HepG2 (cell line): Measurements from ENCODE around the gene ANKRD10. TPM values are rescaled to one million over a fixed set of nuclear protein-coding genes. Genes with fewer than 3 reads are reported as not detected.

Experiments used
- ATAC-seq: fragments of 200-7000 bp; cut with Tn5 transposase; 3 replicates; pipeline ENCODE4 v1.9.1; 2020; ENCODE audit warnings: mild to moderate bottlenecking, moderate library complexity
- BruUV-seq: library from RNA; stranded (reverse); fragments of 400-500 nt; replicated peaks from 2 replicates; lab custom pipeline; 2021; lab: Mats Ljungman, UMichigan
- CTCF ChIA-PET: fragments of 300-600 bp; formaldehyde crosslinking; extraction: SDS; loops from one replicate; lab custom pipeline; 2021; ENCODE audit warnings: low total read pairs, inconsistent platforms, low intra/inter-chr PET ratio; lab: Yijun Ruan, JAX
- POLR2A ChIA-PET: fragments of 350-600 bp; sonication (Branson Sonifier 250); formaldehyde crosslinking; loops from one replicate; lab custom pipeline; 2020; ENCODE audit warnings: antibody characterized with exemption, inconsistent platforms; lab: Yijun Ruan, JAX
- DNase-seq: peaks from one replicate; pipeline ENCODE4 v3.0.0-alpha.2; 2015; ENCODE audit warnings: low spot score
- FAIRE-seq: peaks from 3 replicates; lab custom pipeline; 2011; peaks lifted over from hg19 to GRCh38; lab: Jason Lieb, UNC
- H2AFZ ChIP-seq: one replicate; pipeline ENCODE4 v1.6.1; 2011; ENCODE audit warnings: low read length, inconsistent platforms
- H3K27ac ChIP-seq: fragments of 300-600 bp; 3 replicates; pipeline ENCODE4 v1.8.0; 2011; ENCODE audit warnings: mixed run types, mild to moderate bottlenecking, mixed read lengths, low read length, inconsistent platforms; ENCODE audit not compliant: insufficient read depth; ENCODE audit errors: extremely low read length
- H3K27me3 ChIP-seq, 2 experiments: fragments of 200-600 bp in 1 of 2; 2 replicates in 1 of 2; 3 replicates in 1 of 2; pipeline versions ENCODE4 v1.6.0 to v1.8.0; 2011; ENCODE audit warnings: low read length in 2 of 2, mild to moderate bottlenecking in 2 of 2, moderate library complexity in 2 of 2, inconsistent platforms in 1 of 2; ENCODE audit not compliant: insufficient read depth in 2 of 2, control insufficient read depth in 1 of 2
- H3K36me3 ChIP-seq, 2 experiments: fragments of 200-600 bp in 1 of 2; replicated peaks in 1 of 2; 2 replicates in 1 of 2; 3 replicates in 1 of 2; pipeline versions ENCODE4 v1.5.1 to v1.8.0; 2011; ENCODE audit warnings: low read length in 2 of 2, inconsistent platforms in 1 of 2; ENCODE audit not compliant: insufficient read depth in 2 of 2, control insufficient read depth in 1 of 2
- H3K4me1 ChIP-seq: 2 replicates; pipeline ENCODE4 v1.5.1; 2012; ENCODE audit warnings: low read length, inconsistent platforms; ENCODE audit not compliant: insufficient read depth
- H3K4me2 ChIP-seq: 2 replicates; pipeline ENCODE4 v1.6.0; 2011; ENCODE audit warnings: low read depth, low read length, inconsistent platforms
- H3K4me3 ChIP-seq, 3 experiments: fragments of 200-600 bp in 1 of 3; sonication (generic), shearing (Covaris generic) in 1 of 3; replicated peaks in 1 of 3; 2 replicates each; pipeline ENCODE4 v1.5.1; 2011 to 2016; ENCODE audit warnings: low read length in 3 of 3, inconsistent platforms in 2 of 3, low read depth in 2 of 3, mild to moderate bottlenecking in 2 of 3, control low read depth in 1 of 3, mixed read lengths in 1 of 3; ENCODE audit not compliant: insufficient read depth in 1 of 3
- H3K79me2 ChIP-seq: one replicate; pipeline ENCODE4 v1.6.1; 2011; ENCODE audit warnings: low read length, inconsistent platforms; ENCODE audit not compliant: insufficient read depth
- H3K9ac ChIP-seq: 2 replicates; pipeline ENCODE4 v1.6.0; 2011; ENCODE audit warnings: mild to moderate bottlenecking, low read depth, low read length, inconsistent platforms; ENCODE audit not compliant: insufficient read depth
- H3K9me3 ChIP-seq: 2 replicates; pipeline ENCODE4 v1.5.1; 2012; ENCODE audit warnings: mild to moderate bottlenecking, low read length
- H4K20me1 ChIP-seq: 2 replicates; pipeline ENCODE4 v1.6.0; 2011; ENCODE audit warnings: inconsistent platforms, mild to moderate bottlenecking, low read length, moderate library complexity; ENCODE audit not compliant: insufficient read depth
- ISL2 ChIP-seq: sonication (generic); formaldehyde crosslinking; IDR thresholded peaks from 2 replicates; pipeline ENCODE4 v1.5.0; 2020; ENCODE audit warnings: missing genetic modification reagents
- NFKB2 ChIP-seq: sonication (generic); formaldehyde crosslinking; IDR thresholded peaks from 2 replicates; pipeline ENCODE4 v1.4.0; 2020; ENCODE audit warnings: missing genetic modification reagents, borderline replicate concordance
- RAD51 ChIP-seq: fragments of 450-650 bp; IDR thresholded peaks from 2 replicates; pipeline ENCODE4 v1.6.1; 2016; ENCODE audit warnings: borderline replicate concordance
- REL ChIP-seq: sonication (generic); formaldehyde crosslinking; conservative IDR thresholded peaks from 2 replicates; pipeline ENCODE4 v1.8.0; 2022; ENCODE audit warnings: mild to moderate bottlenecking, missing genetic modification reagents, moderate library complexity
- SNAPC2 ChIP-seq: sonication (generic); formaldehyde crosslinking; IDR thresholded peaks from 2 replicates; pipeline ENCODE4 v1.8.1; 2022; ENCODE audit warnings: mild to moderate bottlenecking, missing genetic modification reagents
- YEATS2 ChIP-seq: sonication (generic); formaldehyde crosslinking; IDR thresholded peaks from 2 replicates; pipeline ENCODE4 v1.4.0; 2020; ENCODE audit warnings: missing genetic modification reagents, borderline replicate concordance
- ZBTB40 ChIP-seq, 2 experiments: fragments of 450-650 bp in 1 of 2; sonication (generic) in 1 of 2; formaldehyde crosslinking in 1 of 2; IDR thresholded peaks; 2 replicates each; pipeline versions ENCODE4 v1.6.1 to v1.8.0; 2016 to 2022; ENCODE audit warnings: antibody characterized with exemption in 1 of 2, mild to moderate bottlenecking in 1 of 2, missing genetic modification reagents in 1 of 2
- ZNF33A ChIP-seq: sonication (generic); formaldehyde crosslinking; IDR thresholded peaks from 2 replicates; pipeline ENCODE4 v1.5.1; 2020; ENCODE audit warnings: missing genetic modification reagents, mild to moderate bottlenecking, moderate library complexity, borderline replicate concordance
- ZNF646 ChIP-seq: sonication (generic); formaldehyde crosslinking; IDR thresholded peaks from 2 replicates; pipeline ENCODE4 v1.9.0; 2021; ENCODE audit warnings: mild to moderate bottlenecking, missing genetic modification reagents
- WGBS: methylation state at CpG from one replicate; pipeline ENCODE4 v1.1.6; 2017; ENCODE audit warnings: low lambda C conversion rate; 5-methylcytosine and 5-hydroxymethylcytosine counted together
- in situ Hi-C: cut with HindIII; loops from 2 replicates; pipeline ENCODE4 v1.10.0; 2017; ENCODE audit warnings: low pct_unique_long_range_greater_than_20kb; ENCODE audit not compliant: extremely low pct_ligation_motif_present
- intact Hi-C: fragments of 100-400 bp; cut with micrococcal nuclease; formaldehyde crosslinking; loops from one replicate; pipeline ENCODE4 v1.10.0; 2022; ENCODE audit not compliant: unreplicated experiment
- polyA plus RNA-seq, 8 experiments: library from polyadenylated mRNA; depleted of rRNA in 3 of 8; stranded (reverse) in 7 of 8; unstranded in 1 of 8; fragments of >200 nt; fragmentation: Illumina TruSeq in 4 of 8; extraction: Trizol in 4 of 8; gene quantifications; 2 replicates each; pipeline versions ENCODE4 v1.2.1 to v1.2.3, GENCODE V29; 2011 to 2016; ENCODE audit warnings: low read depth in 4 of 8, missing spikeins in 1 of 8, mixed read lengths in 1 of 8; ENCODE audit not compliant: insufficient read depth in 1 of 8
- total RNA-seq, 5 experiments: library from RNA; depleted of rRNA; stranded (reverse); fragments of >200 nt; fragmentation: Illumina TruSeq; extraction: Trizol; gene quantifications; 2 replicates each; pipeline ENCODE4 v1.2.3, GENCODE V29; 2016; ENCODE audit warnings: low read depth in 1 of 5

The ANKRD10 gene
- total and polyA plus RNA-seq, 2 of the 13 experiments (the other 11 are each of a cell fraction or from before 2014, with no cell fraction given) = 108 to 115 TPM

- Histone ChIP-seq H3K79me2 (peaks cover 15% of the 10 kb centered on the region), H3K27ac (no peak overlapping the region), H4K20me1 (peaks cover 8% of the 10 kb centered on the region; the same call in 1 of the 2 replicates), H3K9ac (no peak overlapping the region), H3K4me3 (no peak overlapping the region), H3K27me3 (no peaks in the 10 kb centered on the region), H2AFZ (no peak overlapping the region), H3K4me2 (no peak overlapping the region), H3K9me3 (no peaks in the 10 kb centered on the region), H3K36me3 (peaks cover 11 to 50% of the 10 kb centered on the region in 2 experiments; a peak in 4 of 5 replicates), H3K4me1 (peaks cover 6% of the 10 kb centered on the region; the same call in 1 of the 2 replicates)
- POLR2A ChIA-PET = no interaction called here
- no peak for DNase-seq
- no peak for ATAC-seq
- BruUV-seq = no TSS peak
- intact Hi-C loops = no loop called here
- CTCF ChIA-PET = no interaction called here
- FAIRE-seq = no peak
- in situ Hi-C loops = no loop called here
- 97% methylated on average over 6 of the region's 6 CpGs for WGBS
- no peak for TF ChIP-seq ISL2 (CRISPR knock-in tag)
- TF ChIP-seq REL (CRISPR knock-in tag) = no peak
- no peak for TF ChIP-seq SNAPC2 (CRISPR knock-in tag)
- TF ChIP-seq NFKB2 (CRISPR knock-in tag) = no peak
- TF ChIP-seq RAD51 = no peak
- TF ChIP-seq ZBTB40 (IDR thresholded peaks at IDR 0.05) = no peak
- TF ChIP-seq ZBTB40 (CRISPR knock-in tag; IDR thresholded peaks at IDR 0.05) = no peak
- TF ChIP-seq YEATS2 (CRISPR knock-in tag) = no peak
- no peak for TF ChIP-seq ZNF33A (CRISPR knock-in tag)
- no peak for TF ChIP-seq ZNF646
Measured at GRCh38 chr13:110897521-110897920, 17.3 kb downstream of the ANKRD10 start.
